Neural crest cell (in vitro differentiated cells): ENCODE results near the gene NUF2. TPM values are rescaled to one million over a fixed set of nuclear protein-coding genes. Genes with fewer than 3 reads are reported as not detected.

ENCODE experiments used
- DNase-seq: peaks from one replicate; pipeline ENCODE4 v3.0.0; 2021; ENCODE audit warnings: low read depth, mixed read lengths, low spot score
- H3K27ac Mint-ChIP-seq: one replicate; pipeline ENCODE4 v1.8.0; 2021; ENCODE audit warnings: mild to moderate bottlenecking, mixed read lengths; ENCODE audit not compliant: unreplicated experiment
- H3K27me3 Mint-ChIP-seq: 2 replicates; pipeline ENCODE4 v1.8.0; 2021; ENCODE audit warnings: low read depth, mild to moderate bottlenecking, mixed read lengths
- H3K36me3 Mint-ChIP-seq: 2 replicates; pipeline ENCODE4 v1.8.0; 2021; ENCODE audit warnings: low read depth, mild to moderate bottlenecking, mixed read lengths
- H3K4me1 Mint-ChIP-seq: 2 replicates; pipeline ENCODE4 v1.8.0; 2021; ENCODE audit warnings: mixed read lengths
- H3K4me3 Mint-ChIP-seq: one replicate; pipeline ENCODE4 v1.8.0; 2021; ENCODE audit warnings: mild to moderate bottlenecking, mixed read lengths
- H3K9me3 Mint-ChIP-seq: 2 replicates; pipeline ENCODE4 v1.8.0; 2021; ENCODE audit warnings: mixed read lengths
- total RNA-seq: library from RNA; stranded (reverse); gene quantifications from 2 replicates; pipeline ENCODE4 v1.2.1, GENCODE V29; 2021
- TF ChIP-seq, protein P1 (sequence below): fragments of 200-600 bp; sonication (generic); conservative IDR thresholded peaks from 2 replicates; pipeline ENCODE4 v1.5.0; 2021; ENCODE audit warnings: antibody characterized with exemption, mild to moderate bottlenecking

The NUF2 gene
- total RNA-seq, 1 donor from 2014 or later = 48.4 TPM

DNA sequence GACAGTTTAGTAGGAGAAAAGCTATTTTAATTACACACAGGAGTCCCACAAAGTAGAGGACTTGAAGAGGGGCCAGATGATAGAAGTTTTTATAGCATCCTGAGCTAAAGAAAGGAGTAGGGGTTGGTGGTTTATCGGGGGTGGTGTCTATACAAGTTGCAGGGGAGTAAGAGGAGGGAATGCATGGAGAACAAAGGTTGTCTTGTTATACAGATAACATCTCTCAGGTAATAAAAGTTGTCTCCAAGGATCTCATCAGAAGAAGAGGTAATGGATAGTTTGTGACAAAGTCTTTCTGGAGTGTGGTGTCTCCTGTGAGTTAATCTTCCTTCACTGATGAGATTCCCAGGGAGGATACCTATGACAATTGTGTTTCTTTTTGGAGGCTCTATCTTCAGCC is 23.4 kb upstream of the NUF2 start:
- DNase-seq = no peak
- peaks cover 12% of the 10 kb centered on the region for H3K36me3 Mint-ChIP-seq
- TF ChIP-seq, protein P1, sequence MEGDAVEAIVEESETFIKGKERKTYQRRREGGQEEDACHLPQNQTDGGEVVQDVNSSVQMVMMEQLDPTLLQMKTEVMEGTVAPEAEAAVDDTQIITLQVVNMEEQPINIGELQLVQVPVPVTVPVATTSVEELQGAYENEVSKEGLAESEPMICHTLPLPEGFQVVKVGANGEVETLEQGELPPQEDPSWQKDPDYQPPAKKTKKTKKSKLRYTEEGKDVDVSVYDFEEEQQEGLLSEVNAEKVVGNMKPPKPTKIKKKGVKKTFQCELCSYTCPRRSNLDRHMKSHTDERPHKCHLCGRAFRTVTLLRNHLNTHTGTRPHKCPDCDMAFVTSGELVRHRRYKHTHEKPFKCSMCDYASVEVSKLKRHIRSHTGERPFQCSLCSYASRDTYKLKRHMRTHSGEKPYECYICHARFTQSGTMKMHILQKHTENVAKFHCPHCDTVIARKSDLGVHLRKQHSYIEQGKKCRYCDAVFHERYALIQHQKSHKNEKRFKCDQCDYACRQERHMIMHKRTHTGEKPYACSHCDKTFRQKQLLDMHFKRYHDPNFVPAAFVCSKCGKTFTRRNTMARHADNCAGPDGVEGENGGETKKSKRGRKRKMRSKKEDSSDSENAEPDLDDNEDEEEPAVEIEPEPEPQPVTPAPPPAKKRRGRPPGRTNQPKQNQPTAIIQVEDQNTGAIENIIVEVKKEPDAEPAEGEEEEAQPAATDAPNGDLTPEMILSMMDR = no peak
- H3K4me3 Mint-ChIP-seq = no peak overlapping the region
- peaks cover 9% of the 10 kb centered on the region for H3K4me1 Mint-ChIP-seq
- no peaks in the 10 kb centered on the region for H3K9me3 Mint-ChIP-seq
- H3K27me3 Mint-ChIP-seq = no peaks in the 10 kb centered on the region
- H3K27ac Mint-ChIP-seq = no peak overlapping the region

DNA sequence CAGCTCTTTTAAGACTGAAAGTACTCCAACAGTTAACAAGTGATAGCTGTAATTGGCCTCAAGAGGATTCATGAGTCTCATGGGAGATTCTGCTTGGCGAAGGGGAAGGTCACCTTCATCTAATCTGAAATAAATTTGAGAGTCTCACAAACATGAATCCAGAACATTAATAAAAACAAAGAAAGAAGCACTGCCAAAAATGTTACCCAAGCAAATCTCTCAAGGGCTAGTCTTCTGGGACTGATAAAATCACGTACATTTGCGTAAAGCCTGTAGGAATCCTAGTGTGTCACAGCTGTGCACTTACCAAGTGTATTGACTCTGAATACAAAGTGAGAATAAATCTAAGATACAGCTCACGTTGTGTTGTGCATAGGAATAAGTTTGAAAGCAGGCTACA is 21.2 kb upstream of the NUF2 start:
- Mint-ChIP-seq H3K4me1 (peaks cover 9% of the 10 kb centered on the region), H3K27me3 (no peaks in the 10 kb centered on the region), H3K36me3 (peaks cover 11% of the 10 kb centered on the region), H3K9me3 (no peaks in the 10 kb centered on the region), H3K4me3 (no peak overlapping the region), H3K27ac (no peak overlapping the region)
- TF ChIP-seq, protein P1 = no peak
- no peak for DNase-seq

DNA sequence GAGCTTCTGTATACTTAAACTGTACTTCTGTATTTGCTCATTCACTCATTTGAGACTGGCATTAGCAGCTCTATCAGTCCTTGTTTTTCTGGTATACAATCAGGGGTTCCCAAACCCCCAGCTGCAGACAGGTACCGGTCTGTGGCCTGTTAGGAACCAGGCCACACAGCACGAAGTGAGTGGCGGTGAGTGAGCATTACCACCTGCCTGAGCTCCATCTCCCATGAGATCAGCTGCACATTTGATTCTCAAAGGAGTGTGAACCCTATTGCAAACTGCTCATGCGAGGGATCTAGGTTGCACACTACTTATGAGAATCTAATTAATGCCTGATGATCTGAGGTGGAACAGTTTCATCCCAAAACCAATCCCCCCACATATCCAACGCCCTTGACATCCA is 18.2 kb upstream of the NUF2 start:
- H3K36me3 Mint-ChIP-seq = peaks cover 11% of the 10 kb centered on the region
- no peak for DNase-seq

GRCh38 chr1:163305441-163305840 is 16.3 kb upstream of the NUF2 start:
- H3K4me1 Mint-ChIP-seq = no peaks in the 10 kb centered on the region
- no peaks in the 10 kb centered on the region for H3K27me3 Mint-ChIP-seq
- no peak overlapping the region for H3K4me3 Mint-ChIP-seq
- TF ChIP-seq, protein P1 = no peak
- H3K9me3 Mint-ChIP-seq = no peaks in the 10 kb centered on the region
- peaks cover 9% of the 10 kb centered on the region for H3K36me3 Mint-ChIP-seq
- H3K27ac Mint-ChIP-seq = peak overlapping the region; percentile 86
- no peak for DNase-seq

More for the DNA sequence above, 18.2 kb upstream of the NUF2 start:
- H3K4me3 Mint-ChIP-seq = no peak overlapping the region
- H3K9me3 Mint-ChIP-seq = no peaks in the 10 kb centered on the region
- no peaks in the 10 kb centered on the region for H3K27me3 Mint-ChIP-seq
- H3K27ac Mint-ChIP-seq = no peak overlapping the region
- no peaks in the 10 kb centered on the region for H3K4me1 Mint-ChIP-seq
- TF ChIP-seq, protein P1 = no peak

DNA sequence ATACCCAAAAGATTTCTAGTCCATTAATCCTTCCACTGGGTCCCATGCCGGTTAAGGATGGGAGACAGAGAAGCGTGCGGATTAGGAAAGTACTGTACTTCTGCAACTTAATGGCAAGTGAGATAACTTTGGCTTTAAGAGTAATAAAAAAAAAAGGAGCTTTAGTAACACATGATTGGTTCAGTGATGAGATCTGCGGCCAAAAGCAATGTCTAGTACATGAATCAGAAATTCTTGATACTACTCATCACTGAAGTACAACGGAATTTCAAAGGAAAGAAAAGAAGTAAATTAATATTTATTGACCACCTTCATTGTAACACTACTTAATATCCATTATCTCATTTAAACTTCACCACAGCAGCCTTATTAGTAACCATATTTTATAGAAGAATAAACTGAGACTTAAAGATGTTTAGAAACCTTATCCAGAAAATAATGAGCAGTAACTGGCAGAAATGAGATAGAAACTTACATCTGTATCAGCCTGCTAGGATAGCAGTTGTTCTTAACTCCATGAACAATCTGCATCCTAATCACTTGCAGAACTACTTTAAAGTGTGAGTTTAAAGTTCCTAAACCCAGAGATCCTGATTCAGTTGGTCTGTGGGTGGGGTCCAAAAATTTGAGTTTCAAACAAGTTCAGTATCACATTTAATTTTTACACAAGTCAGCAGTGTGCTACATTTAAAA is 14.1 kb upstream of the NUF2 start:
- Mint-ChIP-seq H3K4me1 (no peaks in the 10 kb centered on the region), H3K27me3 (no peaks in the 10 kb centered on the region), H3K9me3 (no peaks in the 10 kb centered on the region), H3K4me3 (no peak overlapping the region), H3K36me3 (peaks cover 5% of the 10 kb centered on the region), H3K27ac (no peak overlapping the region)
- DNase-seq = no peak
- TF ChIP-seq, protein P1 = no peak
